GM12878 (cell line): ENCODE measurements around the gene EDN2. TPM values are rescaled to one million over a fixed set of nuclear protein-coding genes. Genes with fewer than 3 reads are reported as not detected.

Experiments
- ATAC-seq: fragments of 200-7000 bp; cut with Tn5 transposase; 3 replicates; pipeline ENCODE4 v1.9.1; 2020; ENCODE audit warnings: mild to moderate bottlenecking, moderate library complexity
- BruUV-seq: library from RNA; stranded (reverse); fragments of 400-500 nt; replicated peaks from 2 replicates; lab custom pipeline; 2021; lab: Mats Ljungman, UMichigan
- CTCF ChIA-PET: fragments of 300-600 bp; sonication (Branson Sonifier 250); formaldehyde crosslinking; extraction: SDS; loops from one replicate; lab custom pipeline; 2021; ENCODE audit warnings: inconsistent platforms; lab: Yijun Ruan, JAX
- POLR2A ChIA-PET: fragments of 350-600 bp; formaldehyde crosslinking; extraction: SDS; loops from one replicate; lab custom pipeline; 2021; ENCODE audit warnings: inconsistent platforms; lab: Charles Lee
- RAD21 ChIA-PET: fragments of 300-600 bp; sonication (Branson Sonifier 250); formaldehyde crosslinking; loops from one replicate; lab custom pipeline; 2023; ENCODE audit warnings: antibody characterized with exemption; ENCODE audit not compliant: unreplicated experiment; lab: Charles Lee
- SMC1A ChIA-PET: fragments of 300-600 bp; sonication (Branson Sonifier 250); formaldehyde crosslinking; loops from one replicate; lab custom pipeline; 2023; ENCODE audit not compliant: unreplicated experiment, uncharacterized antibody; lab: Charles Lee
- DNase-seq: peaks from one replicate; pipeline ENCODE4 v3.0.0-alpha.2; 2011; ENCODE audit warnings: low read depth, low spot score
- FAIRE-seq: peaks from 3 replicates; lab custom pipeline; 2011; peaks lifted over from hg19 to GRCh38; lab: Jason Lieb, UNC
- H2AFZ ChIP-seq: 2 replicates; pipeline ENCODE4 v1.6.0; 2011; ENCODE audit warnings: low read depth, low read length, control low read depth; ENCODE audit not compliant: control insufficient read depth
- H3K27ac ChIP-seq: 2 replicates; pipeline ENCODE4 v1.5.1; 2011; ENCODE audit warnings: control low read depth; ENCODE audit not compliant: control insufficient read depth, insufficient read depth
- H3K27me3 ChIP-seq, 2 experiments: replicated peaks in 1 of 2; 2 replicates each; pipeline versions ENCODE4 v1.6.0 to v1.6.1; 2011; ENCODE audit warnings: low read length in 1 of 2; ENCODE audit not compliant: control insufficient read depth in 2 of 2, insufficient read depth in 2 of 2
- H3K36me3 ChIP-seq, 2 experiments: 2 replicates each; pipeline ENCODE4 v1.5.1; 2011; ENCODE audit warnings: low read length in 1 of 2; ENCODE audit not compliant: control insufficient read depth in 2 of 2, insufficient read depth in 2 of 2
- H3K4me1 ChIP-seq: 2 replicates; pipeline ENCODE4 v1.6.1; 2011; ENCODE audit warnings: mild to moderate bottlenecking, low read length, moderate library complexity, mixed read lengths; ENCODE audit not compliant: control insufficient read depth, insufficient read depth
- H3K4me2 ChIP-seq: 2 replicates; pipeline ENCODE4 v1.6.0; 2011; ENCODE audit warnings: control low read depth; ENCODE audit not compliant: control insufficient read depth, insufficient read depth
- H3K4me3 ChIP-seq: fragments of 200-600 bp; sonication (generic); 2 replicates; pipeline ENCODE4 v1.5.1; 2016
- H3K79me2 ChIP-seq: 2 replicates; pipeline ENCODE4 v1.6.0; 2011; ENCODE audit warnings: low read length; ENCODE audit not compliant: control insufficient read depth, insufficient read depth
- H3K9ac ChIP-seq: 2 replicates; pipeline ENCODE4 v1.8.0; 2011; ENCODE audit warnings: low read length, control low read depth, mixed read lengths; ENCODE audit not compliant: control insufficient read depth, insufficient read depth
- H3K9me3 ChIP-seq: replicated peaks from 3 replicates; pipeline ENCODE4 v1.5.1; 2011; ENCODE audit warnings: mild to moderate bottlenecking, low read length; ENCODE audit not compliant: control insufficient read depth, insufficient read depth
- H4K20me1 ChIP-seq: 2 replicates; pipeline ENCODE4 v1.6.0; 2011; ENCODE audit not compliant: control insufficient read depth, insufficient read depth
- CUX1 ChIP-seq: IDR thresholded peaks from 2 replicates; pipeline ENCODE4 v1.6.1; 2012; ENCODE audit warnings: improper control_type of control experiment, low read depth, low read length; ENCODE audit not compliant: insufficient replicate concordance
- FOXK2 ChIP-seq: fragments of 450-650 bp; IDR thresholded peaks from 2 replicates; pipeline ENCODE4 v1.6.1; 2017; ENCODE audit warnings: mild to moderate bottlenecking, moderate library complexity
- GABPA ChIP-seq: IDR thresholded peaks from 2 replicates; pipeline ENCODE4 v1.6.1; 2014; ENCODE audit warnings: antibody characterized with exemption, low read depth, mild to moderate bottlenecking, inconsistent platforms
- HDAC6 ChIP-seq: fragments of 200-600 bp; sonication (generic); IDR thresholded peaks from one replicate; pipeline ENCODE4 v1.8.0; 2017; ENCODE audit warnings: antibody characterized with exemption; ENCODE audit not compliant: unreplicated experiment
- KAT2A ChIP-seq: conservative IDR thresholded peaks from 2 replicates; pipeline ENCODE4 v1.6.1; 2011; ENCODE audit warnings: low read depth, low read length; ENCODE audit not compliant: control insufficient read depth
- KLF5 ChIP-seq: fragments of 450-650 bp; IDR thresholded peaks from 2 replicates; pipeline ENCODE4 v1.6.1; 2014; ENCODE audit warnings: mild to moderate bottlenecking; ENCODE audit not compliant: partially characterized antibody
- MYC ChIP-seq: IDR thresholded peaks from 2 replicates; pipeline ENCODE4 v1.6.1; 2011; ENCODE audit warnings: mild to moderate bottlenecking, low read length, moderate library complexity, inconsistent platforms; ENCODE audit not compliant: insufficient read depth, insufficient replicate concordance, insufficient read length, severe bottlenecking
- NFYA ChIP-seq: IDR thresholded peaks from 2 replicates; pipeline ENCODE4 v1.6.1; 2011; ENCODE audit warnings: low read depth, mild to moderate bottlenecking, low read length, improper control_type of control experiment, borderline replicate concordance
- PAX8 ChIP-seq: fragments of 450-650 bp; IDR thresholded peaks from 2 replicates; pipeline ENCODE4 v1.6.1; 2017; ENCODE audit warnings: mild to moderate bottlenecking, moderate library complexity
- PML ChIP-seq: IDR thresholded peaks from 2 replicates; pipeline ENCODE4 v1.6.1; 2012; ENCODE audit warnings: low read length, inconsistent platforms
- RFX5 ChIP-seq: IDR thresholded peaks from 2 replicates; pipeline ENCODE4 v1.6.1; 2011; ENCODE audit warnings: low read depth, low read length, improper control_type of control experiment
- RUNX3 ChIP-seq: IDR thresholded peaks from 2 replicates; pipeline ENCODE4 v1.6.1; 2012; ENCODE audit warnings: low read length, inconsistent platforms
- SMAD1 ChIP-seq: fragments of 450-650 bp; IDR thresholded peaks from 2 replicates; pipeline ENCODE4 v1.6.1; 2018; ENCODE audit warnings: mild to moderate bottlenecking, low read depth; ENCODE audit not compliant: partially characterized antibody
- SMARCA5 ChIP-seq: fragments of 450-650 bp; IDR thresholded peaks from 2 replicates; pipeline ENCODE4 v1.6.1; 2017; ENCODE audit warnings: mild to moderate bottlenecking
- SPI1 ChIP-seq: IDR thresholded peaks from 2 replicates; pipeline ENCODE4 v1.6.1; 2011; ENCODE audit warnings: low read depth, mild to moderate bottlenecking, low read length, moderate library complexity, borderline replicate concordance; ENCODE audit not compliant: insufficient read depth
- SREBF1 ChIP-seq: IDR thresholded peaks from 2 replicates; pipeline ENCODE4 v1.6.1; 2012; ENCODE audit warnings: mild to moderate bottlenecking, low read length
- STAT3 ChIP-seq: IDR thresholded peaks from 2 replicates; pipeline ENCODE4 v1.6.1; 2011; ENCODE audit warnings: low read depth, low read length, improper control_type of control experiment
- TCF12 ChIP-seq: IDR thresholded peaks from 2 replicates; pipeline ENCODE4 v1.6.1; 2011; ENCODE audit warnings: low read depth, mild to moderate bottlenecking, low read length
- ZNF384 ChIP-seq: IDR thresholded peaks from 2 replicates; pipeline ENCODE4 v1.6.1; 2012; ENCODE audit warnings: low read depth, mild to moderate bottlenecking, low read length, improper control_type of control experiment, borderline replicate concordance
- ZSCAN29 ChIP-seq: fragments of 450-650 bp; IDR thresholded peaks from 2 replicates; pipeline ENCODE4 v1.6.1; 2017; ENCODE audit warnings: mild to moderate bottlenecking, moderate library complexity
- WGBS: methylation state at CpG from one replicate; pipeline ENCODE4 v1.1.6; 2016; ENCODE audit warnings: low lambda C conversion rate; ENCODE audit not compliant: insufficient replicate concordance, insufficient coverage; ENCODE audit errors: missing lambda C conversion rate; 5-methylcytosine and 5-hydroxymethylcytosine counted together
- in situ Hi-C: fragments of 300-500 bp; cut with MboI; formaldehyde crosslinking; loops from 9 replicates; pipeline ENCODE4 v1.14.3; 2018; ENCODE audit warnings: mixed read lengths
- intact Hi-C: fragments of 100-400 bp; cut with micrococcal nuclease; formaldehyde crosslinking; loops from one replicate; pipeline ENCODE4 v1.14.2; 2022; ENCODE audit not compliant: unreplicated experiment
- polyA plus RNA-seq, 11 experiments: library from polyadenylated mRNA; depleted of rRNA in 4 of 11; unstranded in 6 of 11; stranded (reverse) in 5 of 11; fragments of >200 nt; fragmentation: Nextera tagmentation in 4 of 11; fragmentation: Illumina TruSeq in 1 of 11; extraction: Ambion mirVana in 4 of 11; extraction: Trizol in 1 of 11; gene quantifications; 1 replicate in 1 of 11; 2 replicates in 10 of 11; pipeline versions ENCODE4 v1.2.1 to v1.2.3, GENCODE V29; 2011 to 2016; ENCODE audit warnings: inconsistent platforms in 2 of 11, missing spikeins in 2 of 11, low read depth in 1 of 11
- total RNA-seq, 4 experiments: library from RNA; depleted of rRNA in 3 of 4; stranded (reverse); fragments of >200 nt in 3 of 4; fragmentation: Illumina TruSeq in 1 of 4; extraction: Trizol in 1 of 4; gene quantifications; 2 replicates each; pipeline versions ENCODE4 v1.2.1 to v1.2.3, GENCODE V29; 2013 to 2021

EDN2 gene
- total and polyA plus RNA-seq, 10 of the 15 experiments (the other 5 are each of a cell fraction or from before 2014, with no cell fraction given): 0.11 to 1.5 (median 0.43) TPM; not detected in 1

- ChIA-PET CTCF (interaction anchor here (0.7 to 7.4 kb wide), 7 partner anchors 8 to 225 kb away, joined by 3 to 59 read pairs (median 9); partner anchors contain the start of gene EDN2), POLR2A (no interaction called here), SMC1A (no interaction called here), RAD21 (interaction anchor here (1.2 kb wide), 1 partner anchor 22 kb away, joined by 3 read pairs; no protein-coding TSS in a partner anchor)
- H3K9me3 ChIP-seq: no peaks in the 10 kb centered on the region
- DNase-seq (no peak), FAIRE-seq (no peak), ATAC-seq (no peak)
- H3K4me2 ChIP-seq: no peak overlapping the region
- H3K36me3 ChIP-seq: no peaks in the 10 kb centered on the region
- in situ Hi-C loops: no loop called here
- TF ChIP-seq KLF5 (no peak), TCF12 (no peak), ZNF384 (no peak), RUNX3 (no peak), CUX1 (no peak), NFYA (no peak), PML (no peak), FOXK2 (no peak), SREBF1 (no peak), HDAC6 (no peak), RFX5 (no peak), SPI1 (no peak), MYC (no peak), GABPA (no peak), ZSCAN29 (no peak), SMARCA5 (no peak), STAT3 (no peak), SMAD1 (no peak), KAT2A (no peak), PAX8 (no peak)
- no peaks in the 10 kb centered on the region for H4K20me1 ChIP-seq
- BruUV-seq: no TSS peak
- H3K27ac ChIP-seq: no peak overlapping the region
- H3K79me2 ChIP-seq: no peaks in the 10 kb centered on the region
- no peaks in the 10 kb centered on the region; the same call in 1 of the 2 replicates for H3K4me1 ChIP-seq
- H3K27me3 ChIP-seq: peaks cover 0 to 1% of the 10 kb centered on the region in 2 experiments; a peak in 2 of 4 replicates
- no peak overlapping the region for H3K4me3 ChIP-seq
- intact Hi-C loops: no loop called here
- 59% methylated on average over 9 of the region's 9 CpGs for WGBS
- H3K9ac ChIP-seq: no peak overlapping the region
- no peak overlapping the region for H2AFZ ChIP-seq
These were observed 9.3 kb upstream of the EDN2 start for GRCh38 chr1:41493626-41494350.
